ENCODE results near the gene TBC1D8.

DNA sequence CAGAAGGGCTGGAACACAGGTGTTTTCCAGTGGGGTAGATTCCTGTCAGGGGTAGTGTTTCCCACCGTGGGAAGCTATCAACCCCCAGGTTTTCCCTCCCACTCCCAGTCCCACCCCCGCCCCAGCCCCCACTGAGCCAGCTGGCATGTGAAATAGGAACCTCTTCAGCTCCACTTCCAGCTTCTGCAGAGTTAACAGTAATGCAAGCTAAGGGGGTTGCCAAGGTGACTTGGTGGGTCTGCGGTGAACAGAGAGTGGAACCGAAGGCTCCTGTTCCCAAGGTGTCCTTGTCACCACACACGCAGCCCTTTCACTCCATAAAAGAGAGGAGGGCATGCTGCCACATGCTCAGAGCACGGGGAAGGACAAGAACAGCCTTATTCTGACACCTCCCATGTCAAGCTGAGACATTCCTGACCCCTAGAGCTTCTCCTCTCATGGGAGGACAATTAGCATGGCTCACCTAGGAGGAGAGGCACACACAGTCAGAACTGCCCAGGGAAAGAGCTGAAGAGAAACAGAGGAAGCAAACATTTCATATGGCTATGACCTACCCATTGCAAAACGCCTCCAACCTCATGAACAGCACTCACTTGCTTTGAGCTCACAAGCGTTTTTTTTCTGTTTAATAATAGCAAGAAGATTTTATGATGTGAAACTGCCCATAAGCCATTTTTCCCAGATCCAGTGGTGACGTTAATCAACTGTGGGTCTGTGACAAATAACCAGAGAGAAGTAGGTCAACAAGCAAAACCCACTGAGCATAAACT lies 39.8 kb upstream of the TBC1D8 start:
- TF ChIP-seq ZNF274 (IDR thresholded peaks at IDR 0.05; ENCODE audit: low read depth, low read length) (no peak), YY1 (IDR thresholded peaks at IDR 0.05; ENCODE audit: insufficient read depth, insufficient read length) (no peak)

Data from NT2/D1 (cell line).